Measurements from ENCODE around the gene EPX. TPM values are rescaled to one million over a fixed set of nuclear protein-coding genes. Genes with fewer than 3 reads are reported as not detected.
"Not testable (repeated sequence)": the region's sequence is repeated elsewhere in the genome, so short reads cannot be mapped to it uniquely, and the experiment has no call there.

EPX gene, protein sequence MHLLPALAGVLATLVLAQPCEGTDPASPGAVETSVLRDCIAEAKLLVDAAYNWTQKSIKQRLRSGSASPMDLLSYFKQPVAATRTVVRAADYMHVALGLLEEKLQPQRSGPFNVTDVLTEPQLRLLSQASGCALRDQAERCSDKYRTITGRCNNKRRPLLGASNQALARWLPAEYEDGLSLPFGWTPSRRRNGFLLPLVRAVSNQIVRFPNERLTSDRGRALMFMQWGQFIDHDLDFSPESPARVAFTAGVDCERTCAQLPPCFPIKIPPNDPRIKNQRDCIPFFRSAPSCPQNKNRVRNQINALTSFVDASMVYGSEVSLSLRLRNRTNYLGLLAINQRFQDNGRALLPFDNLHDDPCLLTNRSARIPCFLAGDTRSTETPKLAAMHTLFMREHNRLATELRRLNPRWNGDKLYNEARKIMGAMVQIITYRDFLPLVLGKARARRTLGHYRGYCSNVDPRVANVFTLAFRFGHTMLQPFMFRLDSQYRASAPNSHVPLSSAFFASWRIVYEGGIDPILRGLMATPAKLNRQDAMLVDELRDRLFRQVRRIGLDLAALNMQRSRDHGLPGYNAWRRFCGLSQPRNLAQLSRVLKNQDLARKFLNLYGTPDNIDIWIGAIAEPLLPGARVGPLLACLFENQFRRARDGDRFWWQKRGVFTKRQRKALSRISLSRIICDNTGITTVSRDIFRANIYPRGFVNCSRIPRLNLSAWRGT
- total RNA-seq = not detected

GRCh38 chr17:58192612-58193011 is at the start of gene EPX:
Gene EPX, plus strand, starts transcription at chr17:58192726. Its CDS starts 121 bp downstream, at chr17:58192847.
- DNase-seq (ENCODE audit: low spot score) = no peak

DNA sequence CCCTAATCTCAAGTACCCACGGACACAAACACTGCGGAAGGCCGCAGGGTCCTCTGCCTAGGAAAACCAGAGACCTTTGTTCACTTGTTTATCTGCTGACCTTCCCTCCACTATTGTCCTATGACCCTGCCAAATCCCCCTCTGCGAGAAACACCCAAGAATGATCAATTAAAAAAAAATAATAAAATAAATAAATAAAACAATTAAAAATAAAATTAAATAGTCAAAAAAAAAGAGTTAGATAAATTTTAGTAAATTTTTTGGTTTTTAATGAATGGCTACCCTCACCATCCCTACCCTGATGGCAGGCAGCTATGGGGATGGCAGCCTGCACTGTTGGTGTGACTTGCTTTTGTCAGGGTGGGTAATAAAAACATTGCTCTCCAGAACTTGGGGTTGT is 49.2 kb upstream of the EPX start:
- not testable (repeated sequence) for DNase-seq (ENCODE audit: low spot score)

- DNase-seq (ENCODE audit: low spot score) = no peak
Observed at GRCh38 chr17:58144801-58145200, 47.7 kb upstream of the EPX start.

DNA sequence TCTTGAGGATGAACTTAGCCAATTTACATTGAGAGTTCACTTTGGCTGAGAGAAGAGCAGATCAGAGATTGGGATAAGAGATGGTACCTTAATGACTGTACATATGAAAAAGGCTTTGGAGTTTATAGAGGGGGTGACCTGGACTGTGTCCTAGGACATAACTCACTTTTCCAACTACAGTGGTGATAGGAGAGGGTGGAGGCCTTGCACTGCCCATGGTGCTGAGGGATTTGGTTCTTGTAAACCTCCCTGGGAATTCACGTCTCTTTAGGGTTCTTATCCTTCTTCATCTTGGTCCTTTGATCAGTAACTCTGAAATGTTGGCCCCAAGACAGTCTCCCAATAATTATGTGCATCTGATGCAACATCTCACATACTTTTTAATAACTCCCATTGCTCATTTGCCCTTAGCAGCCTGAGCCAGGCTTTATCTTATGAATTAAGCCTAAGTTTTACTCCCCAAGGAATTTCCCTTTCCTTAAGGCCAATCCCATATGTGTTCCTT is 44.5 kb upstream of the EPX start, which contains the start of gene OR4D1:
Gene OR4D1, plus strand, starts transcription at position 455 of the 505 bp plus-strand sequence. CDS start 6,770 bp downstream, outside the sequence.
- no peak for DNase-seq (ENCODE audit: low spot score)

DNA sequence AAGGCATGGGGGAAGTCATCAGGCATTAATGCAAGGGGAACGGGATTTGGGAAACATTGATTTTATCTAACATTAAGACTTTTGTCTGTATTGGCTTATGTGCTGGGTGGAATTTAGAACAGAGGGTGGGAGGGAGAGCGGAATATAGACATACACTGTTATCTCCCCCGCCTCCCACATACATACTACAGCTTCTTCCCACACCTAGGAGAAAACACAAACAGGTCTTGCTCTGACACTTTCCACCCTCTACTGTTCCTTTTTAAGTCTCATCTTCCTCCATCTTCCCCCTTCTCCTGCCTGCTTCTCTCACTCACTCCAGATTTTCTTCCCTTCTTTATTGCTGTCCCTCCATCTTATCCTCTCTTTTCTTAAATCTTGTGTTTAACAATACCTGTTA is 43.9 kb upstream of the EPX start:
- no peak for DNase-seq (ENCODE audit: low spot score)

DNA sequence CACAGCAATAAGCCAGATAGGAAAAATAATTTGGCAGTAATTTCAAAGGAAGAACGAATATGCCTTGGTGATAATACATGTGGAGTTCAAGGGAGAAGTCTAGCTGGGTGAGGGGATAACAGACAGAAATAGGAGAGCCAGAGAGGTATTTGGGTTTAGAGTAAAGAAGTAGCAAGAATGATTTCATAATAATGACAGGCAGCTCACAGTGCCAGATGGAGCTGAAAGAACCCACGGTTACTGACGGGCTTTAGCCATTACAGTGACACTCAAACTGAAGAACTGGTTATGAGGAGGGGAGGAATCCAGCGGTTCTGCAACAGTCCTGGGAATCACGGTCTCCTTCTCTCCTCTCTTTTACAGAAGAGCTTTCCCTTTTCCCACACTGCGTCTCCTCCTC is 42.1 kb upstream of the EPX start:
- DNase-seq (ENCODE audit: low spot score) = no peak

DNA sequence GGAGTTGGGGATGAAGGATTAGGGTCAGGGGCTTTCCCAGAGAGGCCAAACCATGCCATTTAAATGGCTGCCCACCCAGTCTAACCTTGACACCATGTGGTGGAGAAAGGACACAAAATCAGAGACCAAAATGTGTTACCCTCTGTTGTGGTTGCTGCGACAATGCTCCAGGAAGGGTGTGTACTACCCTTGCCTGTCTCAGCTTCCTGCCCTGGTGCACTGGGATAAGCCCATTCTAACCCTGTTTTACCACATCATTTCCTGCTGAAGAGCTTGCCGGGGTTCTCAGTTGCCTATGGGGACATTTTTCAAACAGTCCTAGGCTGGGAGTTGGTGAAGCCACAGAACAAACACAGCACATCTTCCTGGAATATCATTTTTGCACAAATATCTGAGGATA is 39.5 kb upstream of the EPX start:
- no peak for DNase-seq (ENCODE audit: low spot score)

DNA sequence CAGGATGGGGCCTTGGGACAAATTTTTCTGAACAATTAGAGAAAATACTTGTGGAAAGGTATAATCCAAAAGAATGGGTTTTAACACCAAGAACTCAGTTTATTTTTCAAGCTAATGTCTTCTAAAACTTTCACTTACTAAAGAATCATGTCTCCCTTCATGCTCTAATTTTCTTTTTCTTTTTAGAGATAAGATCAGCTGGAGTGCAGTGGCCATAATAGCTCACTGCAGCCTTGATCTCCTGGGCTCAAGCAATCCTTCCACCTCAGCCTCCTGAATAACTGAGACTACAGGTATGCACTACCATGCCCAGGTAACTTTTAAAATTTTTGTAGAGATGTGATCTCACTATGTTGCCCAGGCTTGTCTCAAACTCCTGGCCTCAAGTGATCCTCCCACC is 38.9 kb upstream of the EPX start:
- no peak for DNase-seq (ENCODE audit: low spot score)

DNA sequence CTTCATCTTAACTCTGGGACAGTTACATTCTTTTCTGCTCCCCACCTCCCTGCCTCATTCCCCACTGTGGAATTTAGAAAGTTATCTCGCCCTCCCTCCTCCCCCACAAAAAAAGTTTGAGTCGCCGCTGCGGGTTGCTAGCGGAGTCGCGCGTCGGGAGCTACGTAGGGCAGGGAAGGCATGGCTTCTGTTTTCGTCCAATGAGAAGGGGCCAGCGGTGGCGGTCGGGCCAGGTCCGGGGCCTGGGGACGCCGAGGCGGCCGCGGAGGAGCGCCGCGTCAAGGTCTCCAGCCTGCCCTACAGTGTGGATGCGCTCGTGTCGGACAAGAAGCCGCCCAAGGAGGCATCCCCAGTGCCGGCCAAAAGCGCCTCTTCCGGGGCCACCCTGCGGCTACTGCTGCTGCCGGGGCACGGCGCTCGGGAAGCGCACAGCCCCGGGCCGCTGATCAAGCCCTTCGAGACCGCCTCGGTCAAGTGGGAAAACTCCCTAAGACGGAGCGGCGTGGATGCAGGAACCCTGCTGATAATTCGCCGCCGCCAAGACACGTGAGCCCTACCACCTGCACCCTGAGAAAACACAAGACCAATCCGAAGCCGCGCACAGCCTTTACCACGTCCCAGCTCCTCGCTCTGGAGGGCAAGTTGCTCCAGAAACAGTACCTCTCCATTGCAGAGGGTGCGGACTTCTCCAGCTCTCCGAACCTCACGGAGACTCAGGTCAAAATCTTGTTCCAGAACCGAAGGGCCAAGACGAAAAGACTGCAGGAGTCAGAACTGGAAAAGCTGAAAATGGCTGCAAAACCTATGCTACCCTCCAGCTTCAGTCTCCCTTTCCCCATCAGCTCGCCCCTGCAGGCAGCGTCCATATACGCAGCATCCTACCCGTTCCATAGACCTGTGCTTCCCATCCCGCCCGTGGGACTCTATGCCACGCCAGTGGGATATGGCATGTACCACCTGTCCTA is 35.4 kb upstream of the EPX start:
- DNase-seq (ENCODE audit: low spot score) = no peak

DNA sequence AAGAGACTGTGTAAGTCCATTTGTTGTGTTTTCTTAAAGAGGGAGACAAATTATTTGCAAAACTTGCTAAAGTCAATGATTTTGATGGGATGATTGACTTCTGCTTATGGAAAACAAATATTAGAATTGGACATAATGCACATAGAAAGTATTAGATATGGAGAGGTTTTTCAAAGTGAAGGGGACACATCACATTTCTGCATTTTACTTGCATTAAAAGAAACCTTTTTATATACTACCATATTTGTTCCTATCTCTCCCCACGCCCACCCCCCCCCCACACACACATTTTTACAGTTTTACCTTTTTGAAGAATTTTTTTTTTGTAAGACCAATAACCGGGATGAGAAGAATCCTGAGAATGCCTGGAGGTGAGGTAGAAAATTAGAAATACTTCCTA is 34.3 kb upstream of the EPX start:
- no peak for DNase-seq (ENCODE audit: low spot score)

DNA sequence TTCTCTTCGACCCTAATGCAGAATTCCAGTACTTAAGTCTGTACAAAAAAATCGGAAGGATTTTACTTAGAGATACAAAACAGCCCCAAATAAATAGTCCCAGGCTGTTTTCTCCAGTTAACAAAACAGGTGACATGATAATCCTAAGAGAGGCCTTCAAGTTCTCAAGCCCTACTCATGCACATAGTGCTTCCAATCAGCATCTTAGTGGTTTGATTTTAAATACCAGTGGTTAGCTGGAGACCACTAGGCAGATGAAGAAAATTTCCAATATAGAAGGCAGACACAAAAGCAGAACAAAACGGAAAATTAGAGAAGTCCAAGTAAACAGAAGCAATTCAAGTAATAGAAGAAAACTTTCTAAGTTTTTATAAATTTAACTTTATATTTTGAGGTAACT is 31.0 kb upstream of the EPX start:
- no peak for DNase-seq (ENCODE audit: low spot score)

DNA sequence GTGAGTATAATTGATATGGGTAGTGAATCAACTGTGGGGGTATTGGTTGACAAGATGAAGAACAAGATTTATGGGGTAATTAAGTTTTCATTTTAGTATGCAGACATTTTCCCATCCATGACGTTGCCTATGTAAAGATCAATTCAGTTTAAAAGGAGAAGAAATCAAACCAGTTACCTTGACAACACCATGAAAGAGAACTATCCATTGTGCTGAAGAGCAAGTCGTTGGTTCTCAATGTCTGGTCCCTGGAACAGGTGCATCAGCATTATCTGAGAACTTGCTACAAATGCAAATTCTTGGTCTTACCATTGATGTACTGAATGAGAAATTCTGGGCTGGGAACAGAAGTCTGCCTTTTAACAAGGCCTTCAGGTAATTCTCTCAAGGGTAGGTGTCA is 26.5 kb upstream of the EPX start:
- no peak for DNase-seq (ENCODE audit: low spot score)

DNA sequence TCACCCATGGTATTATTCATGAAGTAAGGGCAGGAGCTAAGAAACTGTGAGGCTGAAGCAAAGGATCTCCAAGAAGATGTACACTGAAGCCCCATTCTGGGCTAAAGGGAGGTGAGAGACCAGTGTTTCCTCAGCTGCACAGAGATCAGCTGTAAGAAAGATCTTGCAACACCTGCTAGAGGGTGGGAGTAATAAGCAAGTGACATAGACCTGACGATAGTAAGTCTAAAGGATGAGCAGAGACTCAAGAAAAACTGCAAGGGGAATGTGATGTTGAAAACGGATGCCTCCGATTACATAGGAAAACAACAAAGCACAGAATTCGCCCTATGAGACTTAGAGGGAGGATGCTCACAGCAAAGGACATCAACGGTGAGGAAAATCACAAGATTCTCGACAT is 25.8 kb upstream of the EPX start, which contains the start of gene OR4D2:
Gene OR4D2, plus strand, starts transcription at position 301 of the 400 bp plus-strand sequence. CDS start 2,674 bp downstream, outside the sequence.
- DNase-seq (ENCODE audit: low spot score) = no peak

DNA sequence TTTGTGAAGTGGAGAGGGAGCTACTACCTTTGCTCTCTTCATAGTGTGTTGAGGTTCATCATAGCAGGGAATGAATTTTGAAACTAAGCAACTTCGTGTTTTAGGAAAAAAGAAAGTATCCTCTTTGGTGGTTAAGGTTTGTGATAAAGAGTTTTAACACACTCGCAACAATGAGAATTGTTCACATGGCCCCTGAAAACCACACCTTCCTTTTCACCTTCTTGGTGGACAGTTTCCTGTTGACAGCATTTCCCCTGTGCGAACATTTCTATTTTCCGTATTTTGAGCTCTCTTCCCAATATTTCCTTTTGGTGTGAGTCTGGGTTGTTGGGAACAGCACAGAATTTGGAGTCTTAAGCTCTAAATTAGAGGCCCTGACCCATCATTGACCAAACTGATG is 21.9 kb upstream of the EPX start:
- no peak for DNase-seq (ENCODE audit: low spot score)

DNA sequence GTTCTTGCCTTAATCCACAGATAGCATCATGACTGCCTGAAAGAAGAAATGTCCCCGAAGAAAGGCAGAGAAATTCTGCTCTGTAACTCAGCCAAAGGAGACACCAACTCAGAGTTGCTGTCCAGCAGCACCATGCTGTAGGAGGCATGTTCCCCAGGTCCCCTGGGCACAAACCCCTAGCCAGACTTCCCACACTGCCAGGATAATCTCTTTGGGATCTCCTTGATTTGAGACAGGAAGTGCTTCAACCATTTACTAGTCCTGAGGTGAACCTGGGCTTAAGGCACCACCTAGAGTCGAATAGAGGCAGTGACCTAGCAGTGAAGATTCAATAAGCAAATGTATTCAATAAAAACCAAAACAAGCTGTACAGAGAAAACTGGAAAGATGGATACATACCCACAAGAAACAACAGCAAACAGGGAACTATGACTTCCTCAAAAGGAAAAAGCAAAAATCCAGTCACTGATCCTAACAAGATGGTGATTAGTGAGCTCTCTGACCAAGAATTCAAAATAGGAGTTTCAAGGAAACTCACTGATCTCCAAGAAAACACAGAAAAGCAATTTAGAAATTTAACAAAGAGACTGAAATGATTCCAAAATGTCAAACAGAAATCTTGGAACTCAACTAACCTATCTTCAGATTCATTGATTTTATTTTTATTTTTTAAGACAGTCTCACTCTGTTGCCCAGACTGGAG is 20.0 kb upstream of the EPX start:
- no peak for DNase-seq (ENCODE audit: low spot score)

DNA sequence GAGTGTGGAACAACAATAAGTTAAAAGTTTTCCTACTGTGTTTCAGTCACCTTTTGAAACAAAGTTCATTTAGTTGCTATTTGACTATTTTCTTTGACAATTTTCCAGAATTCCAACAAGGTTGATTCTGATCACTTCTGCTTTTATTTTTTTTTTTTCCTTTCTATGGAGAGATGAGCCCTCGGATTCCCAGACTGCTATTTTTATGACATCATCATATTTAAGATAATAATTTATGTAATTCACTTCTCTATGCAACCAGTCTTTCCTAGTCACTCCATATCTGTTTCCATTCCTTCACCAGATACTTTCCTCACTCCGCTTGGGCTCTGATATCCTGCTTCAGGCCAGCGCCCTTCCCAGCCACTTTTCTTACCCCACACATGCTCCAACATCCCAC is 17.7 kb upstream of the EPX start:
- DNase-seq (ENCODE audit: low spot score) = no peak

- no peak for DNase-seq (ENCODE audit: low spot score)
Observed at GRCh38 chr17:58176200-58176599, 16.3 kb upstream of the EPX start.

- no peak for DNase-seq (ENCODE audit: low spot score)
Observed at GRCh38 chr17:58181796-58182195, 10.7 kb upstream of the EPX start.

GRCh38 chr17:58183514-58183913 is 9.0 kb upstream of the EPX start:
- DNase-seq (ENCODE audit: low spot score) = no peak

DNA sequence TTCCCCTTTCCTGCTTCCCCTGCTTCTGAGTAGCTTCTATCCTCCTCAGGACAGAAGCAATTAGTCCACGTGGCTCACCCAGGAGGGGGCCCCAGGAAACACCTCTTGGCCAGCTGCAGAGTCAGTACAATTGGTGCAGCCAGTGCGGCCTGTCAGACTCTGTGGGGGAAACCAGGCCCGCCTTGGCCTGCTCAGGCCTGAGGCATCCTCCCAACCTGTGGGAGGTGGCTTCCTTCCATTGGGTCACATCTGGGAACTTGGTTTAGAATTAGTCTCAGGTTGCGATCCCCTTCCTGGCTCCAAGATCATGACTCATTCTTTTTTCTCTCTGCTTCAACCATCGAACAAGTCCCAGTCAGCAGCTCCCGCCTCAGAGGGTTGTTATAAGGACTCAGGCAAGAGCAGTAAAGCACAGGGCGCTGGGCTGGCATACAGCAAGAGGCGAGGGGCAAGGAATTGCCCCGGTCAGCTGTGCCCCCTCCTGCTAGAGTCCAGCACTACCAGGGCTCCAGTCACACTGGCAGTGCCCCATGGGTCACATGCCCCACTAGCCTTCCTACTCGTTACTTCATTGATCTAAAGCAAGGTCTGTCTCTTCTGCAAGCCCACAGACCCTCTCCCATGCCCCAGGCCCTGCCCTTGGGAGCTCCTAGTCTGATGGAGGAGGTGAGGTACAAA is 8.1 kb upstream of the EPX start:
- no peak for DNase-seq (ENCODE audit: low spot score)
